K562 (cell line): ENCODE measurements around the gene FN3KRP. TPM values are rescaled to one million over a fixed set of nuclear protein-coding genes. Genes with fewer than 3 reads are reported as not detected.
A peak's percentile ranks its signal among the peaks of the same experiment; 100 is the strongest.

ENCODE experiments used
- ATAC-seq: fragments of 200-7000 bp; cut with Tn5 transposase; 3 replicates; pipeline ENCODE4 v1.9.1; 2020; ENCODE audit warnings: moderate library complexity
- BruUV-seq: library from RNA; stranded (reverse); fragments of 400-500 nt; replicated peaks from 2 replicates; lab custom pipeline; 2021; lab: Mats Ljungman, UMichigan
- CTCF ChIA-PET: fragments of 300-600 bp; formaldehyde crosslinking; extraction: SDS; loops from one replicate; lab custom pipeline; 2021; ENCODE audit warnings: low intra/inter-chr PET ratio; lab: Yijun Ruan, JAX
- POLR2A ChIA-PET: fragments of 300-600, 350-650 bp; sonication (Branson Sonifier 250); formaldehyde crosslinking; extraction: SDS; loops from one replicate; lab custom pipeline; 2021; ENCODE audit warnings: antibody characterized with exemption, inconsistent platforms; lab: Yijun Ruan, JAX
- DNase-seq, 4 experiments: peaks; one replicate each; pipeline versions ENCODE4 v3.0.0 to v3.0.0-alpha.2; 2011 to 2018; ENCODE audit warnings: low spot score in 3 of 4, mixed read lengths in 3 of 4; ENCODE audit errors: extremely low read depth in 1 of 4
- FAIRE-seq: peaks from 2 replicates; lab custom pipeline; 2011; peaks lifted over from hg19 to GRCh38; lab: Jason Lieb, UNC
- H2AFZ ChIP-seq: 2 replicates; pipeline ENCODE4 v1.6.0; 2011; ENCODE audit warnings: low read depth, low read length, control low read depth, inconsistent platforms
- H3K27ac ChIP-seq: fragments of 200-600 bp; 3 replicates; pipeline ENCODE4 v1.8.0; 2011; ENCODE audit warnings: low read depth, mild to moderate bottlenecking, control low read depth, inconsistent platforms, low read length, moderate library complexity, mixed read lengths; ENCODE audit errors: extremely low read depth
- H3K27me3 ChIP-seq, 2 experiments: fragments of 300-600 bp in 1 of 2; 2 replicates in 1 of 2; 3 replicates in 1 of 2; pipeline versions ENCODE4 v1.6.0 to v1.8.0; 2011; ENCODE audit warnings: inconsistent platforms in 2 of 2, low read length in 2 of 2, mild to moderate bottlenecking in 1 of 2, mixed read lengths in 1 of 2, moderate library complexity in 1 of 2; ENCODE audit not compliant: control insufficient read depth in 2 of 2, insufficient read depth in 2 of 2
- H3K36me3 ChIP-seq: fragments of 300-600 bp; 3 replicates; pipeline ENCODE4 v1.8.0; 2011; ENCODE audit warnings: mild to moderate bottlenecking, low read length, inconsistent platforms; ENCODE audit not compliant: control insufficient read depth, insufficient read depth
- H3K4me1 ChIP-seq, 2 experiments: fragments of 200-600 bp in 1 of 2; replicated peaks in 1 of 2; 2 replicates in 1 of 2; 3 replicates in 1 of 2; pipeline versions ENCODE4 v1.5.1 to v1.8.0; 2011; ENCODE audit warnings: inconsistent platforms in 2 of 2, low read length in 2 of 2, mild to moderate bottlenecking in 1 of 2, mixed read lengths in 1 of 2, moderate library complexity in 1 of 2; ENCODE audit not compliant: control insufficient read depth in 2 of 2, insufficient read depth in 2 of 2
- H3K4me2 ChIP-seq: 2 replicates; pipeline ENCODE4 v1.6.1; 2011; ENCODE audit warnings: low read length, control low read depth, inconsistent platforms, mixed read lengths; ENCODE audit not compliant: insufficient read depth
- H3K4me3 ChIP-seq: fragments of 200-600 bp; sonication (generic), shearing (Covaris generic); 2 replicates; pipeline ENCODE4 v1.5.1; 2016; ENCODE audit warnings: control low read depth, inconsistent platforms
- H3K79me2 ChIP-seq: fragments of 200-600 bp; 3 replicates; pipeline ENCODE4 v1.8.0; 2011; ENCODE audit warnings: low read length, inconsistent platforms; ENCODE audit not compliant: control insufficient read depth, insufficient read depth
- H3K9ac ChIP-seq, 2 experiments: 2 replicates each; pipeline versions ENCODE4 v1.6.0 to v1.6.1; 2011; ENCODE audit warnings: low read depth in 2 of 2, low read length in 2 of 2, control low read depth in 1 of 2, inconsistent platforms in 1 of 2, mild to moderate bottlenecking in 1 of 2, mixed read lengths in 1 of 2; ENCODE audit not compliant: insufficient read depth in 1 of 2
- H3K9me1 ChIP-seq: one replicate; pipeline ENCODE4 v1.6.0; 2011; ENCODE audit warnings: inconsistent platforms, mild to moderate bottlenecking, low read length, moderate library complexity; ENCODE audit not compliant: control insufficient read depth, insufficient read depth
- H3K9me3 ChIP-seq: replicated peaks from 2 replicates; pipeline ENCODE4 v1.5.1; 2011; ENCODE audit warnings: low read depth, low read length, inconsistent platforms; ENCODE audit not compliant: control insufficient read depth, insufficient read depth
- H4K20me1 ChIP-seq: replicated peaks from 2 replicates; pipeline ENCODE4 v1.6.1; 2011; ENCODE audit warnings: low read length, inconsistent platforms, mixed read lengths; ENCODE audit not compliant: control insufficient read depth, insufficient read depth
- NR2C2 ChIP-seq, 2 experiments: fragments of 200-800 bp in 1 of 2; sonication (Bioruptor generic) in 1 of 2; sonication (generic) in 1 of 2; formaldehyde crosslinking in 1 of 2; IDR thresholded peaks; 2 replicates each; pipeline versions ENCODE4 v1.6.1 to v1.8.0; 2016 to 2022; ENCODE audit warnings: mild to moderate bottlenecking in 1 of 2, missing compliant biosample characterization in 1 of 2, missing genetic modification characterization in 1 of 2, missing genetic modification reagents in 1 of 2
- WGBS: fragments of 100-300 bp; shearing (Covaris generic); methylation state at CpG from one replicate; pipeline ENCODE4 v1.1.6; 2016; ENCODE audit warnings: low coverage, mixed read lengths; ENCODE audit not compliant: insufficient coverage; ENCODE audit errors: missing lambda C conversion rate; 5-methylcytosine and 5-hydroxymethylcytosine counted together
- in situ Hi-C: fragments of 300-500 bp; cut with MboI; formaldehyde crosslinking; loops from 4 replicates; pipeline ENCODE4 v1.15.0; 2018; ENCODE audit warnings: inconsistent platforms, mixed read lengths
- intact Hi-C: fragments of 100-400 bp; cut with micrococcal nuclease; formaldehyde crosslinking; loops from 2 replicates; pipeline ENCODE4 v1.14.2; 2022
- polyA plus RNA-seq, 8 experiments: library from polyadenylated mRNA; depleted of rRNA in 4 of 8; stranded (reverse) in 5 of 8; unstranded in 3 of 8; fragments of >200 nt; fragmentation: Nextera tagmentation in 2 of 8; fragmentation: Illumina TruSeq in 1 of 8; extraction: Ambion mirVana in 2 of 8; extraction: Trizol in 1 of 8; gene quantifications; 2 replicates each; pipeline versions ENCODE4 v1.2.1 to v1.2.3, GENCODE V29; 2011 to 2014; ENCODE audit warnings: inconsistent platforms in 1 of 8, missing spikeins in 1 of 8
- total RNA-seq, 7 experiments: library from RNA; depleted of rRNA in 6 of 7; stranded (reverse); fragments of >200 nt in 6 of 7; fragmentation: Illumina TruSeq in 2 of 7; extraction: Trizol in 2 of 7; gene quantifications; 2 replicates each; pipeline versions ENCODE4 v1.2.1 to v1.2.3, GENCODE V29; 2011 to 2021; ENCODE audit warnings: low replicate concordance in 1 of 7
- TF ChIP-seq, protein P1 (sequence below), 3 experiments: IDR thresholded peaks in 2 of 3; conservative IDR thresholded peaks in 1 of 3; 2 replicates each; pipeline ENCODE4 v1.5.1; 2011 to 2012; ENCODE audit warnings: low read length in 3 of 3, mild to moderate bottlenecking in 3 of 3, control low read depth in 2 of 3, improper control_type of control experiment in 1 of 3, inconsistent platforms in 1 of 3, low read depth in 1 of 3, mixed read lengths in 1 of 3, moderate library complexity in 1 of 3; ENCODE audit not compliant: insufficient read depth in 2 of 3
- TF ChIP-seq, protein P2 (sequence below), 2 experiments: IDR thresholded peaks; 2 replicates each; pipeline ENCODE4 v1.6.1; 2011; ENCODE audit warnings: borderline replicate concordance in 1 of 2, control low read depth in 1 of 2, low read depth in 1 of 2, low read length in 1 of 2, mild to moderate bottlenecking in 1 of 2, mixed read lengths in 1 of 2, moderate library complexity in 1 of 2; ENCODE audit not compliant: insufficient read depth in 1 of 2, insufficient read length in 1 of 2, poor library complexity in 1 of 2, severe bottlenecking in 1 of 2; ENCODE audit errors: extremely low read depth in 1 of 2

FN3KRP gene
- total and polyA plus RNA-seq, 9 of the 15 experiments (the other 6 are each of a cell fraction or from before 2014, with no cell fraction given), result 2.0 to 32.1 (median 24.9) TPM

DNA sequence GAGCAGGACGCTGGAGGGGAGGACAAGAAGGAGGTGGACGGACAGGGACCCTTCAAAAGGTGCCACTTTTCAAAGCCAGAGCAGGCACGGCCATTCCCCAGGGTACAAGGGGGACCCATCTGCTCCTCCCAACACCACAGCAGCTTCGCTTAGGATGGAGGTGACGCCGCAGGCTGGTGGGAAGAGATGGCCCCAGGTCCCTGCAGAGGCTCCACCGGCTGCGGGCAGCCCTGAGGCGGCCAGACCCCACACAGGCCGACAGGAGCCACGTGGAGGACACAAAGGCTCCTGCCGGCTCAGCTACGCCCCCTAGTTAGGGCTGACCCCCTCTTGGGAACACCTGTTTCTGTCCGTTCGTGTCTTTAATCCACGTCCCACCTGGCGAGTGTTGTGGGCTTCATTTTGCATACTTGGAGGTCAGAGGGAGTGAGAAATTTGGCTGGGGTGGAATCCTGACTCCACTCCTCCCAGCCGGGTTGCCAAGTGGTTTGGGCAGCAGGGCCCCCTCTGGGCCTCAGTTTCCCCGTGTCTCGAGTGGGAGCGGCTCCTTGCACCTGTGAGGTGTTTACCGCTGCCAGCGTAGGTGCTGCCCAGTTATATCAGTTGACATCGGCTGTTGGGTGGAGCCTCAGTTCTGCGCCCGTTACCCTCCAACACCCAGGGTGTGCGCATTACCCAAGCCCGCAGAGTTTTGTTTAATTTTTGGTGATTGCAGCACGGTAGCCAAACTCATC is 5.8 kb upstream of the FN3KRP start:
- Histone ChIP-seq H2AFZ (peak overlapping the region; percentile 66), H3K9me3 (no peaks in the 10 kb centered on the region), H3K9me1 (no peaks in the 10 kb centered on the region), H3K4me1 (peaks cover 0 to 34% of the 10 kb centered on the region in 2 experiments; a peak in 2 of 5 replicates), H4K20me1 (no peaks in the 10 kb centered on the region), H3K36me3 (no peaks in the 10 kb centered on the region), H3K9ac (peak overlapping the region in 1 of 2 experiments; percentile 65; a peak in 2 of 4 replicates), H3K27me3 (no peaks in the 10 kb centered on the region; a peak in 1 of 5 replicates), H3K4me2 (no peak overlapping the region), H3K27ac (no peak overlapping the region), H3K4me3 (no peak overlapping the region), H3K79me2 (no peaks in the 10 kb centered on the region)
- ATAC-seq (peak; percentile 44), DNase-seq (peak in 1 of 4 experiments; percentile 27), FAIRE-seq (no peak)
- CTCF ChIA-PET, result no interaction called here
- POLR2A ChIA-PET, result interaction anchor here (0.9 to 1.1 kb wide), 3 partner anchors 8 to 23 kb away, joined by 3 to 4 read pairs (median 3); no protein-coding TSS in a partner anchor
- in situ Hi-C loops, result no loop called here
- WGBS, result 39% methylated on average over 29 of the region's 29 CpGs
- no TSS peak for BruUV-seq
- TF ChIP-seq, protein P1, sequence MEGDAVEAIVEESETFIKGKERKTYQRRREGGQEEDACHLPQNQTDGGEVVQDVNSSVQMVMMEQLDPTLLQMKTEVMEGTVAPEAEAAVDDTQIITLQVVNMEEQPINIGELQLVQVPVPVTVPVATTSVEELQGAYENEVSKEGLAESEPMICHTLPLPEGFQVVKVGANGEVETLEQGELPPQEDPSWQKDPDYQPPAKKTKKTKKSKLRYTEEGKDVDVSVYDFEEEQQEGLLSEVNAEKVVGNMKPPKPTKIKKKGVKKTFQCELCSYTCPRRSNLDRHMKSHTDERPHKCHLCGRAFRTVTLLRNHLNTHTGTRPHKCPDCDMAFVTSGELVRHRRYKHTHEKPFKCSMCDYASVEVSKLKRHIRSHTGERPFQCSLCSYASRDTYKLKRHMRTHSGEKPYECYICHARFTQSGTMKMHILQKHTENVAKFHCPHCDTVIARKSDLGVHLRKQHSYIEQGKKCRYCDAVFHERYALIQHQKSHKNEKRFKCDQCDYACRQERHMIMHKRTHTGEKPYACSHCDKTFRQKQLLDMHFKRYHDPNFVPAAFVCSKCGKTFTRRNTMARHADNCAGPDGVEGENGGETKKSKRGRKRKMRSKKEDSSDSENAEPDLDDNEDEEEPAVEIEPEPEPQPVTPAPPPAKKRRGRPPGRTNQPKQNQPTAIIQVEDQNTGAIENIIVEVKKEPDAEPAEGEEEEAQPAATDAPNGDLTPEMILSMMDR (IDR thresholded peaks at IDR 0.05 in 2 of 3, conservative IDR thresholded peaks at IDR 0.05 in 1 of 3; ENCODE audit: insufficient read depth in 2 of 3, low read depth in 1 of 3, low read length in 3 of 3), result peak in 1 of 3 experiments; percentile 34; a peak in 1 of 6 replicates
- TF ChIP-seq NR2C2 (CRISPR knock-in tag; IDR thresholded peaks at IDR 0.05) (no peak), NR2C2 (tag; IDR thresholded peaks at IDR 0.05) (no peak)
- TF ChIP-seq, protein P2, sequence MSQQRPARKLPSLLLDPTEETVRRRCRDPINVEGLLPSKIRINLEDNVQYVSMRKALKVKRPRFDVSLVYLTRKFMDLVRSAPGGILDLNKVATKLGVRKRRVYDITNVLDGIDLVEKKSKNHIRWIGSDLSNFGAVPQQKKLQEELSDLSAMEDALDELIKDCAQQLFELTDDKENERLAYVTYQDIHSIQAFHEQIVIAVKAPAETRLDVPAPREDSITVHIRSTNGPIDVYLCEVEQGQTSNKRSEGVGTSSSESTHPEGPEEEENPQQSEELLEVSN (IDR thresholded peaks at IDR 0.05; ENCODE audit: borderline replicate concordance in 1 of 2, extremely low read depth in 1 of 2, insufficient read depth in 1 of 2, insufficient read length in 1 of 2, low read depth in 1 of 2, low read length in 1 of 2, poor library complexity in 1 of 2, severe bottlenecking in 1 of 2), result peak in 1 of 2 experiments; percentile 30
- intact Hi-C loops, result no loop called here
